Psoas muscle (tissue), 8 donors: ENCODE measurements around the gene RAD51B. TPM values are rescaled to one million over a fixed set of nuclear protein-coding genes. Genes with fewer than 3 reads are reported as not detected.

Experiments used
- ATAC-seq, 4 donors: fragments of 200-7000 bp; cut with Tn5 transposase; one replicate each; pipeline ENCODE4 v1.9.1; 2020; ENCODE audit warnings: moderate library complexity in 3 of 4, mild to moderate bottlenecking in 2 of 4
- DNase-seq, 2 donors: peaks; one replicate each; pipeline ENCODE4 v3.0.0-alpha.2; 2020
- H3K27ac ChIP-seq: fragments of 200-600 bp; one replicate; pipeline ENCODE4 v1.8.0; 2022
- H3K27me3 ChIP-seq, 3 donors: fragments of 200-600 bp in 1 of 3; one replicate each; pipeline versions ENCODE4 v1.6.1 to v1.8.0; 2013 to 2022; ENCODE audit warnings: low read length in 2 of 3, mild to moderate bottlenecking in 2 of 3, moderate library complexity in 1 of 3; ENCODE audit not compliant: insufficient read depth in 3 of 3
- H3K36me3 ChIP-seq, 2 donors: fragments of 200-600 bp in 1 of 2; one replicate each; pipeline versions ENCODE4 v1.6.1 to v1.8.0; 2013 to 2022; ENCODE audit warnings: low read depth in 1 of 2, mild to moderate bottlenecking in 1 of 2, moderate library complexity in 1 of 2; ENCODE audit not compliant: insufficient read depth in 1 of 2
- H3K4me1 ChIP-seq: fragments of 200-600 bp; one replicate; pipeline ENCODE4 v1.8.0; 2022
- H3K4me3 ChIP-seq: fragments of 200-600 bp; one replicate; pipeline ENCODE4 v1.8.0; 2022; ENCODE audit warnings: mild to moderate bottlenecking
- H3K9me3 ChIP-seq: fragments of 200-600 bp; one replicate; pipeline ENCODE4 v1.8.0; 2022
- WGBS, 3 donors: extraction: QIAGEN DNeasy Blood & Tissue Kit; methylation state at CpG; one replicate each; pipeline versions ENCODE4 v1.1.6 to v1.1.7; 2013; 5-methylcytosine and 5-hydroxymethylcytosine counted together
- intact Hi-C, 2 donors: fragments of 100-400 bp; cut with DNase I; formaldehyde crosslinking; loops; one replicate each; pipeline versions ENCODE4 v1.11.0 to v1.14.2; 2022
- polyA plus RNA-seq, 3 donors: library from polyadenylated mRNA; stranded (reverse); fragments of 200-250 nt; gene quantifications; one replicate each; pipeline ENCODE4 v1.2.3, GENCODE V29; 2013
- total RNA-seq, 4 donors: library from RNA; stranded (reverse); fragmentation: NEBNext Ultra II Directional in 2 of 4; extraction: Animal tissue kit (Norgen Biotek cat#: 25700) in 2 of 4; gene quantifications; one replicate each; pipeline versions ENCODE4 v1.2.1 to v1.2.4, GENCODE V29; 2021 to 2023
- TF ChIP-seq, protein P1 (sequence below): fragments of 200-600 bp; IDR thresholded peaks from one replicate; pipeline ENCODE4 v1.8.0; 2022; ENCODE audit warnings: antibody characterized with exemption
- donor health status: healthy with polysubstance abuse.
- donor health status: DM: no; HTN: no; CAD: no; lungs with moderate emphysema.
- donor health status: Bipolar disorder and iron deficiency.
- donor health status: healthy.
- donor health status: DM: yes; HTN: yes; CAD: no.
- donor health status: DM: no; HTN: no; CAD: no.
- donor health status: DM: no; HTN: no; CAD: no.
- donor health status: DM: yes; HTN: yes; CAD: no.

The RAD51B gene
- total and polyA plus RNA-seq, 7 donors, result 0.60 to 7.2 (median 2.2) TPM

DNA sequence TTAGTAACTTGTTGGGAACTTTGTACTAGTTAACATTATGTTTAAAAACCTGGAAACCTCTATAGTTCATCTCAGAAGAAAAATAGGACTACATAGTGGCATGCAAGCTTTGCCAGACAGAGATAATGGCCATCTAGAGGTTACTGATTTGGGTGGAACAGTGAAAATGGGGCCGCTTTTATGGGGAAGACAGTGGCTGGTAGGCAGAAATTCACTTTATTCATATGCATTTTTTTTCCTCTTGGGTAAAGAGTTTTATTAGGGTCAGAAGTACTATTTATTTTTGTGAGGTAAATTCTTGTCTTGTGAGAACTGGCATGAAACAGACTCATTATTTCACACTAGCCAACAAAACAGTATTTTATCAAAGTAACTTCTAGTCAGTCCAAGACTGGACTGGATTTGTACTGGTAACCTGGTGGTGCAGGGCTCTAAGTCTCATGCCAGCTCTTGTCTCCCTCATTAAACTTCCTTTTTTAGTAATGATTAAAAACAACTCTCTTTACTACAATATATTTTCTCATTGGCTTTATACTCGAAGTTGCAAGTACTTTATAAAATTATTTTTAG, 345.8 kb downstream of the RAD51B start:
- TF ChIP-seq, protein P1, sequence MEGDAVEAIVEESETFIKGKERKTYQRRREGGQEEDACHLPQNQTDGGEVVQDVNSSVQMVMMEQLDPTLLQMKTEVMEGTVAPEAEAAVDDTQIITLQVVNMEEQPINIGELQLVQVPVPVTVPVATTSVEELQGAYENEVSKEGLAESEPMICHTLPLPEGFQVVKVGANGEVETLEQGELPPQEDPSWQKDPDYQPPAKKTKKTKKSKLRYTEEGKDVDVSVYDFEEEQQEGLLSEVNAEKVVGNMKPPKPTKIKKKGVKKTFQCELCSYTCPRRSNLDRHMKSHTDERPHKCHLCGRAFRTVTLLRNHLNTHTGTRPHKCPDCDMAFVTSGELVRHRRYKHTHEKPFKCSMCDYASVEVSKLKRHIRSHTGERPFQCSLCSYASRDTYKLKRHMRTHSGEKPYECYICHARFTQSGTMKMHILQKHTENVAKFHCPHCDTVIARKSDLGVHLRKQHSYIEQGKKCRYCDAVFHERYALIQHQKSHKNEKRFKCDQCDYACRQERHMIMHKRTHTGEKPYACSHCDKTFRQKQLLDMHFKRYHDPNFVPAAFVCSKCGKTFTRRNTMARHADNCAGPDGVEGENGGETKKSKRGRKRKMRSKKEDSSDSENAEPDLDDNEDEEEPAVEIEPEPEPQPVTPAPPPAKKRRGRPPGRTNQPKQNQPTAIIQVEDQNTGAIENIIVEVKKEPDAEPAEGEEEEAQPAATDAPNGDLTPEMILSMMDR, result no peak

DNA sequence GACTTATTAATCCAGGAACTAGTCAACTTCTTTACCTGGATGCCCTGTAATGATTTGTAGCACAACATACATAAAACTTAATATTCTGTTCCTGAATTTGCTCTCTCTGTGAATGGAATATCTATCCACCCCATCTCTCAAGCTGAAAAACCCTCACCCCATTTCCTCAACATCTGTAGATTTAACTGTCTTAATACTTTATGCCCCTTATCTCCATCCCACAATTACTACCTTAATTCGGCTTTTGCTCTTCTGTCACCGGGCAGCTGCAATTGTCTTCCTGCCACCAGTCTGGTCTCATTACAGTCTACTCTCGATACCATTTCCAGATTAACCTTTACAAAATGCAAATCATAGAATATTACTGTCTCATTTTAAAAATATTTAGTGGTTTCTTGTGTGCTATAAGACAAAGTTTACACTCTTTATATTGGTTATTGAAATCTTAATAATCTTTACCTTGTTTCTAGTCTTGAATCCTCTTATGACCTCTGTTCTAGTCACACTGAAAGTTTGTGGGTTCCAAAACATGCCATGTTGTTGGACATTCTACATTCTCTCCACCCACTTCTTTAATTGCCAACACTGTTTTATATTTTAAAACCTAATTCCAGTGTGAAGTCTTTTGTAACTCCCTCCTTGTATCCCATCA, 347.3 kb downstream of the RAD51B start:
- 88 to 90% (median 90%) methylated on average over 3 of the region's 3 CpGs for WGBS, 3 donors
- Histone ChIP-seq H3K4me3 (no peak overlapping the region), H3K4me1 (peaks cover 16% of the 10 kb centered on the region), H3K36me3 (no peaks in the 10 kb centered on the region), H3K27ac (no peak overlapping the region), H3K9me3 (no peaks in the 10 kb centered on the region), H3K27me3 (no peaks in the 10 kb centered on the region)
- intact Hi-C loops, result no loop called here
- TF ChIP-seq, protein P1, result no peak
- no peak for DNase-seq
- no peak for ATAC-seq

More for the DNA sequence above, 345.8 kb downstream of the RAD51B start:
- DNase-seq, result no peak
- H3K27ac ChIP-seq, result no peak overlapping the region
- H3K9me3 ChIP-seq, result no peaks in the 10 kb centered on the region
- intact Hi-C loops, result no loop called here
- H3K36me3 ChIP-seq, result no peaks in the 10 kb centered on the region
- no peak overlapping the region for H3K4me3 ChIP-seq
- ATAC-seq, result no peak
- no peaks in the 10 kb centered on the region for H3K27me3 ChIP-seq
- 74 to 80% (median 79%) methylated on average over 2 of the region's 2 CpGs for WGBS, 3 donors
- peaks cover 16% of the 10 kb centered on the region for H3K4me1 ChIP-seq

DNA sequence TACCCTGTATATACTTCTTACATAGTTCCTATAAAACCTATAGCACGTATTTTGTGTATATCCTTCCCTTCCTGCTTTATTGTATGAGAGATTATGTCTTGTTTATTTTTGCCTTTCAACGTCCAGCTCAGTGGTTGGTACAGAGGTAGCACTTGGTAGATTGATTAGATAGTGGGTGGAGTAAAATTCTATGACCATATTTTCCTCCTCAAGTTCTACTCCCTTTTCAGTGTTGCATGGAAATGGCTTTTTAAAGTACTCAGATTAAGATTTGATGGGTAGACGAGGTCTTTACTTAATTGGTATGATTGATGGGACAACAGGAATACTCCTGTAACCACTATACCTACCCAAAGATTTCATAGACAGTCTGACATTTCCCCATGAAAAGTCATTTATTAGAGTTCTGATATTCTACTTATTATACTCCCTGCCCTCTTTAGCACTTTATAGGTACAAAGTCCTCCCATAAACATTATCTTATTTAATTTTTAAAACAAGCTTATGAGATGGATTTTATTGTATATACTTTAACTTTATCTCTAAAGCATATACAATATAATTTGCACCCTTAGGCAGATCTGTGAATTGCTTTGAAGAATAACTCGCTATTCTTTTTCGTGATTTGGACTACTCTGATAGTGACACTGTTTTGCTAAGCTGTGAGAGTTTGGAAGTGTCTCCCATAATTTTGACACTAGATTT, 348.0 kb downstream of the RAD51B start:
- Histone ChIP-seq H3K4me1 (peaks cover 21% of the 10 kb centered on the region), H3K4me3 (no peak overlapping the region), H3K27me3 (no peaks in the 10 kb centered on the region), H3K27ac (no peak overlapping the region), H3K9me3 (no peaks in the 10 kb centered on the region), H3K36me3 (no peaks in the 10 kb centered on the region)
- no peak for ATAC-seq
- intact Hi-C loops, result no loop called here
- 83 to 91% (median 84%) methylated on average over 5 of the region's 5 CpGs for WGBS, 3 donors
- TF ChIP-seq, protein P1, result no peak
- no peak for DNase-seq

DNA sequence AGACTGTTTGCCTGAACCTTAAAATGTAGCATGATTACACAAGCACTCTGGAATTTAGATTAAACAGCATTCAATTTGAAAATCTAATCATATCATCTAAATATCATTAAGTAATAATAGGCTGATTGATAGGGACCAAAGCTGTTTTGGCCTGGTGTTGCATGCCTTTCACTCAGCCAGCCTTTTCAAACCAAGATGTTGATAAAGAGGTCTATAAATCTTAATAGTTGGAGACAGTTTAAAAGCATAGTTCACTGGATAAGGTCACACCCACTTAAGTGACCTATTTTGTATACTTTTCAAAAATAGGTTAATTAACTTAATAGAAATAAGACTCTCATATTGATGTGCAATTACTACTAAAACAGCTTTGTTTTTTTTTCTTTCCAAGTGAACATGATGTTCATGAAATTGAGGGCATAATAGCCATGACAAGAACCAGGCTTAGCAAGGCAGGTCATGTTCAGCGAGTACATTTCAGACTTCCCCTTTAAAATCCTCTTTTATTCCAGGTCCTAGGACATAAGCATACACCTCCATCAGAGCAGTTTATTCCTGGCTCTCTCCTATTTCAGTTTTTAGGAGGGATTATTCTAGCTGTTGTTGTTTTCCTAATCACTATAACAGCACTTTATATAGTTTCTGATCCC, 349.0 kb downstream of the RAD51B start:
- no peaks in the 10 kb centered on the region for H3K27me3 ChIP-seq
- H3K4me1 ChIP-seq, result peaks cover 29% of the 10 kb centered on the region
- ATAC-seq (no peak), DNase-seq (no peak)
- TF ChIP-seq, protein P1, result no peak
- no peak overlapping the region for H3K4me3 ChIP-seq
- H3K27ac ChIP-seq, result no peak overlapping the region
- H3K36me3 ChIP-seq, result no peaks in the 10 kb centered on the region
- intact Hi-C loops, result no loop called here
- 43 to 58% (median 56%) methylated on average over 1 of the region's 1 CpG for WGBS, 3 donors
- no peaks in the 10 kb centered on the region for H3K9me3 ChIP-seq
